Measurements from ENCODE around the gene RXFP2.

DNA sequence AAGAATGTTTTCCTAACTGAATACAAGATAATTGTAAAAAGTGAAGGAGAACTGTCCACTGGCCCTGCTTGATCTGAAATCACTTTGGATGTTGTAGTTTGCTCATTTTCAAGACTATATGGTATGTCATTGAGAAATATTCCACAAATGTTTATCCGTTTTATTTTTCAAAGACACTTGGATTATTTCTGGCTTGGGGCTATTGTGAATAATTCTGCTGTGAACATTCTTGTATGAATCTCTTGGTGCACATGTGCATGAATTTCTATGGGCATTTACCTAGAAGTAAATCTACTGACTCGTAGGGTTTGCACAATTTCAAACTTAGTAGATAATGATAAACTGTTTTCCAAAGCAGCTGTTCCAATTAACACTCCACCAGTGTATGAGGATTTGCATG, 8.6 kb downstream of the RXFP2 start:
- TF ChIP-seq SIN3A (IDR thresholded peaks at IDR 0.05; ENCODE audit: borderline replicate concordance, insufficient read depth, low read length) (no peak), POLR2AphosphoS5 (IDR thresholded peaks at IDR 0.05; ENCODE audit: low read depth, low read length) (no peak)
- TF ChIP-seq, protein P1, sequence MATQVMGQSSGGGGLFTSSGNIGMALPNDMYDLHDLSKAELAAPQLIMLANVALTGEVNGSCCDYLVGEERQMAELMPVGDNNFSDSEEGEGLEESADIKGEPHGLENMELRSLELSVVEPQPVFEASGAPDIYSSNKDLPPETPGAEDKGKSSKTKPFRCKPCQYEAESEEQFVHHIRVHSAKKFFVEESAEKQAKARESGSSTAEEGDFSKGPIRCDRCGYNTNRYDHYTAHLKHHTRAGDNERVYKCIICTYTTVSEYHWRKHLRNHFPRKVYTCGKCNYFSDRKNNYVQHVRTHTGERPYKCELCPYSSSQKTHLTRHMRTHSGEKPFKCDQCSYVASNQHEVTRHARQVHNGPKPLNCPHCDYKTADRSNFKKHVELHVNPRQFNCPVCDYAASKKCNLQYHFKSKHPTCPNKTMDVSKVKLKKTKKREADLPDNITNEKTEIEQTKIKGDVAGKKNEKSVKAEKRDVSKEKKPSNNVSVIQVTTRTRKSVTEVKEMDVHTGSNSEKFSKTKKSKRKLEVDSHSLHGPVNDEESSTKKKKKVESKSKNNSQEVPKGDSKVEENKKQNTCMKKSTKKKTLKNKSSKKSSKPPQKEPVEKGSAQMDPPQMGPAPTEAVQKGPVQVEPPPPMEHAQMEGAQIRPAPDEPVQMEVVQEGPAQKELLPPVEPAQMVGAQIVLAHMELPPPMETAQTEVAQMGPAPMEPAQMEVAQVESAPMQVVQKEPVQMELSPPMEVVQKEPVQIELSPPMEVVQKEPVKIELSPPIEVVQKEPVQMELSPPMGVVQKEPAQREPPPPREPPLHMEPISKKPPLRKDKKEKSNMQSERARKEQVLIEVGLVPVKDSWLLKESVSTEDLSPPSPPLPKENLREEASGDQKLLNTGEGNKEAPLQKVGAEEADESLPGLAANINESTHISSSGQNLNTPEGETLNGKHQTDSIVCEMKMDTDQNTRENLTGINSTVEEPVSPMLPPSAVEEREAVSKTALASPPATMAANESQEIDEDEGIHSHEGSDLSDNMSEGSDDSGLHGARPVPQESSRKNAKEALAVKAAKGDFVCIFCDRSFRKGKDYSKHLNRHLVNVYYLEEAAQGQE (IDR thresholded peaks at IDR 0.05; ENCODE audit: insufficient read depth in 1 of 2, low read depth in 2 of 2, low read length in 2 of 2): no peak
